ENCODE results near the gene PTPN2. TPM values are rescaled to one million over a fixed set of nuclear protein-coding genes. Genes with fewer than 3 reads are reported as not detected.

PTPN2 gene
- total RNA-seq, 2 donors from 2014 or later, result 13.2 to 14.3 TPM

GRCh38 chr18:12867441-12868123 is 16.5 kb downstream of the PTPN2 start:
- Histone ChIP-seq H3K27ac (no peak overlapping the region), H3K4me1 (no peaks in the 10 kb centered on the region), H3K27me3 (no peaks in the 10 kb centered on the region), H3K9me3 (no peaks in the 10 kb centered on the region), H3K36me3 (no peaks in the 10 kb centered on the region), H3K4me3 (no peak overlapping the region)
- TF ChIP-seq CTCF (IDR thresholded peaks at IDR 0.05), result no peak
- no peak for DNase-seq (ENCODE audit: low spot score)

DNA sequence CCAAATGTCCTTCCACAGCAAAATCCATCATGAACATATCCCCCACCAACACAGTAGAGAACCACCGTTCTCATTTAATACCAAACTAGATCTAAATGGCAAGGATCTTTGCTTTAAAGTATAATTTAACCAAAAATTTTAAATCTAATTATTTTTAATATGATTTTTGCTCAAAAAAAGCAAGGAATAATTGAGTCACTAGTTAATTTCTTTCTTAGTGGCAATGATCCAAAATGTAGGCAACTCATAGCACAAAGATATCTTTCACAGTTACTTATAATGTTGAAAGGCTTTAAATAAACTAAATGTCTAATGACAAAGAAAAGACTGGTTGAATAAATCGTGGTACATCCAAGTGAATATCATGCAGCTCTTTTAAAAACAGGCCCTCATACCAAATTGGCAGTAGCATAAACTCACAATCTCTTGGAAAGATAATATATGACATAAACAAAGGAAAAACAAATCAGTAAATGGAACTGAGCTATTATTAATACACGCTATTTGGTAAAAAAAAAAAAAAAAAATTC is 20.3 kb downstream of the PTPN2 start:
- Histone ChIP-seq H3K4me3 (no peak overlapping the region), H3K27me3 (no peaks in the 10 kb centered on the region), H3K36me3 (no peaks in the 10 kb centered on the region), H3K27ac (no peak overlapping the region), H3K9me3 (no peaks in the 10 kb centered on the region), H3K4me1 (no peaks in the 10 kb centered on the region)
- no peak for DNase-seq (ENCODE audit: low spot score)
- TF ChIP-seq CTCF (IDR thresholded peaks at IDR 0.05), result no peak

GRCh38 chr18:12862874-12863482 is 21.1 kb downstream of the PTPN2 start:
- H3K27ac ChIP-seq, result no peak overlapping the region
- no peak overlapping the region for H3K4me3 ChIP-seq
- H3K36me3 ChIP-seq, result no peaks in the 10 kb centered on the region
- H3K4me1 ChIP-seq, result no peaks in the 10 kb centered on the region
- TF ChIP-seq CTCF (IDR thresholded peaks at IDR 0.05), result no peak
- no peak for DNase-seq (ENCODE audit: low spot score)
- H3K27me3 ChIP-seq, result no peaks in the 10 kb centered on the region
- no peaks in the 10 kb centered on the region for H3K9me3 ChIP-seq

DNA sequence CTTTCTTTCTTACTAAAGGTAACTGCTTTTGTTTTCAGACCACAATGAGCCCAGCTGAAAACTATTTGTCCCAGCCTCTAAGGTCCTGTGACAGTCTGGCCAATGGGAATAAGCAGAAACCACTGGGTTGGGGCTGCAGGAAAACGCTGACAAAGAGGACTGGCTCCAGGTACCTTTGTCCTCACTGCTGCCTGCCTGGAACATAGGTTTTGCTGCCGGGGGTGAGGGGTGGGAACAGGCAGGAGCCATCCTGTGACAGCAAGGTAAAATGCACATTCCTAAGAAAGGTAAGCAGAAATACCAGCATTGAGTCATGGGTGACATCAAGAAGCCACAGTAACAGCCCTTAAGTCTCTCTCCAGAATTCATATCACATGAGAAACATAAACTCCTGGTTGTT is 21.6 kb downstream of the PTPN2 start:
- no peaks in the 10 kb centered on the region for H3K4me1 ChIP-seq
- no peak for TF ChIP-seq CTCF (IDR thresholded peaks at IDR 0.05)

DNA sequence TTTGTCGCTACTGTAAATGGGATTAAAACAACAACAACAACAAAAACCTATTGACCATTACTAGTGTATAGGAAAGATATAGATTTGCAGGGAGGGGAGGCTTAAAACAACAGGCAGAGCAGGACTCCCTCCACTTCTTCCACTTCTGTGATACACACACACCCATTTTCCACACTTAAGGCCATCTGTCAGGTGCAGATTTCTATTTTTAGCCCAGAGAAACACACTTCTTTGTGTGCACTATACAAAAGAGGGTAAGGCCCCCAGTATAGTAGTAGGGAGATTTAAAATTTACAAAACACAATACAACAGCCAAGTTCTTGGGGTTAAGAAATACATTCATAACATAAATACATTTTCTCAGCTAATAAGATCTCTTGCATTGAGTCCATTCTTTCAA is 22.4 kb downstream of the PTPN2 start:
- Histone ChIP-seq H3K4me1 (no peaks in the 10 kb centered on the region), H3K36me3 (no peaks in the 10 kb centered on the region), H3K9me3 (no peaks in the 10 kb centered on the region), H3K27ac (no peak overlapping the region), H3K27me3 (no peaks in the 10 kb centered on the region), H3K4me3 (no peak overlapping the region)
- no peak for DNase-seq (ENCODE audit: low spot score)
- TF ChIP-seq CTCF (IDR thresholded peaks at IDR 0.05), result no peak

More for the DNA sequence above, 21.6 kb downstream of the PTPN2 start:
- Histone ChIP-seq H3K4me3 (no peak overlapping the region), H3K27me3 (no peaks in the 10 kb centered on the region), H3K36me3 (no peaks in the 10 kb centered on the region), H3K9me3 (no peaks in the 10 kb centered on the region), H3K27ac (no peak overlapping the region)
- DNase-seq (ENCODE audit: low spot score), result no peak

Measured in right atrium auricular region (tissue), 2 donors.